ENCODE results near the gene DPH6. TPM values are rescaled to one million over a fixed set of nuclear protein-coding genes. Genes with fewer than 3 reads are reported as not detected.

The DPH6 gene, protein sequence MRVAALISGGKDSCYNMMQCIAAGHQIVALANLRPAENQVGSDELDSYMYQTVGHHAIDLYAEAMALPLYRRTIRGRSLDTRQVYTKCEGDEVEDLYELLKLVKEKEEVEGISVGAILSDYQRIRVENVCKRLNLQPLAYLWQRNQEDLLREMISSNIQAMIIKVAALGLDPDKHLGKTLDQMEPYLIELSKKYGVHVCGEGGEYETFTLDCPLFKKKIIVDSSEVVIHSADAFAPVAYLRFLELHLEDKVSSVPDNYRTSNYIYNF
- 10.8 and 12.2 TPM in 2 replicates for total RNA-seq

DNA sequence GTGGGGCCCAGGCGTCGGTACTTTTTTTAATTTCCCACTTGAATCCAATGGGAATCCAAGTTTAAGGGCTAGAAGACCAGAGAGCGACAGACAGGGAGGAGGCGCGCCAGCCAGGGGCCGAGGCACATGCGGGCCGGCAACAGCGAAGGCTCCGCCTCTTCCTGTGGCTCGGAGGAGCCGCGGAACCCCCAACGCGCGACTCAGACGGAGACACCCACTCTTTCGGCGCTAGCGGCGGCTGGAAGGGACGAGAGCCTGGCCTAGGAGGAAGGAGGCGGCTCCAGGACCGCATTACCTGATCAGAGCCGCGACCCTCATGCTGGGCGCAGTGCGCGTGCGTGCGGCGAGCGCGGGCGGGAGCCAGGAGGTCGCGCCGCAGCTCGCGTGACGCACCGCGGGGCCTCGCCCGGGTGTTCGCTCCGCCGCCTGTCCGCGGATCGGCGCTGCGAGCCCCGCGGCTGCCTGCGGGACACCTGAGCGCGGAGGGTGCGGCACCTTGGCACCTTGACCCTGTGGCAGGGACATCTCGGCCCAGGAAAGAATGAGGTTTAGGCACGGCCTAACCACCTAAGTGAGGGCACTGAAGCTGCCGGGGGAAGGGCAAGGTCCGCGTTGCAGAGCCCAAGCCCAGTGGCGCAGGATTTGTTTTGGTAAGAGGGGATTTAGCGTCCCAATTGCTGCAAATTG is at the start of gene DPH6:
DPH6 (minus strand) TSS at position 342 of the 687 bp plus-strand sequence; CDS start at position 318, 24 bp downstream.

